NCI-H748 (cell line): ENCODE results near the gene UBAC2.

Source experiments
- DNase-seq: peaks from one replicate; lab custom pipeline; 2025; ENCODE audit not compliant: unreplicated experiment; lab: John Stamatoyannopoulos, UW

Gene UBAC2

GRCh38 chr13:99200432-99201167 is at the start of gene UBAC2:
Gene UBAC2 (plus strand): TSS chr13:99200854. CDS start chr13:99200909, 55 bp downstream.
- DNase-seq: peak; percentile 95

- DNase-seq: no peak
Measured at GRCh38 chr13:99151516-99151915, 49.1 kb upstream of the UBAC2 start.

- no peak for DNase-seq
Measured at GRCh38 chr13:99153219-99153618, 47.4 kb upstream of the UBAC2 start.

GRCh38 chr13:99154064-99154463 is 46.6 kb upstream of the UBAC2 start:
- DNase-seq: no peak

- DNase-seq: no peak
Measured at GRCh38 chr13:99155821-99156220, 44.8 kb upstream of the UBAC2 start.

- DNase-seq: no peak
Measured at GRCh38 chr13:99157046-99157445, 43.6 kb upstream of the UBAC2 start.

GRCh38 chr13:99158846-99159245 is 41.8 kb upstream of the UBAC2 start:
- DNase-seq: no peak

- DNase-seq: no peak
Measured at GRCh38 chr13:99159331-99160061, 41.2 kb upstream of the UBAC2 start.

GRCh38 chr13:99160415-99160814 is 40.2 kb upstream of the UBAC2 start:
- DNase-seq: no peak

- DNase-seq: no peak
Measured at GRCh38 chr13:99161512-99161911, 39.1 kb upstream of the UBAC2 start.

- DNase-seq: no peak
Measured at GRCh38 chr13:99162567-99163361, 37.9 kb upstream of the UBAC2 start.

GRCh38 chr13:99164226-99164625 is 36.4 kb upstream of the UBAC2 start:
- no peak for DNase-seq

- no peak for DNase-seq
Measured at GRCh38 chr13:99165753-99166587, 34.7 kb upstream of the UBAC2 start.

- DNase-seq: no peak
Measured at GRCh38 chr13:99172951-99173350, 27.7 kb upstream of the UBAC2 start.

GRCh38 chr13:99173606-99174005 is 27.0 kb upstream of the UBAC2 start:
- DNase-seq: no peak

- DNase-seq: peak; percentile 11
Measured at GRCh38 chr13:99174533-99175100, 26.0 kb upstream of the UBAC2 start.

GRCh38 chr13:99176309-99177276 is 24.1 kb upstream of the UBAC2 start:
- DNase-seq: peak; percentile 89

- no peak for DNase-seq
Measured at GRCh38 chr13:99178636-99179035, 22.0 kb upstream of the UBAC2 start.

GRCh38 chr13:99179460-99179859 is 21.2 kb upstream of the UBAC2 start:
- DNase-seq: no peak
